ENCODE results near the gene C17orf58. TPM values are rescaled to one million over a fixed set of nuclear protein-coding genes. Genes with fewer than 3 reads are reported as not detected.

Gene C17orf58
- total and polyA plus RNA-seq, 3 donors from 2014 or later: 13.1 to 14.5 (median 13.5) TPM

- 94% methylated on average over 3 of the region's 3 CpGs for WGBS, 2 donors
- Histone ChIP-seq H3K27me3 (no peaks in the 10 kb centered on the region), H3K27ac (no peak overlapping the region), H3K36me3 (ENCODE audit: low read depth, missing control alignments) (no peaks in the 10 kb centered on the region), H3K4me1 (no peaks in the 10 kb centered on the region), H3K4me3 (no peak overlapping the region), H3K9me3 (no peaks in the 10 kb centered on the region)
- intact Hi-C loops (cut with DNase I; ENCODE audit: low total_unique reads): no loop called here
- peak in 2 of 3 experiments; percentile 23 to 28 for TF ChIP-seq CTCF (IDR thresholded peaks at IDR 0.05)
- no peak for TF ChIP-seq POLR2A (IDR thresholded peaks at IDR 0.05)
- DNase-seq: no peak
Measured at GRCh38 chr17:67942810-67943209, 53.5 kb downstream of the C17orf58 start.

Small RNA genes within 50 kb of the gene (small RNA-seq; reads per million reads assigned to genes)
- 0 reads per million in 2 donors for gene RN7SL622P

Other genes with a start within 250 kb of the C17orf58 start
- gene BPTF, start 171.0 kb downstream of the C17orf58 start, total RNA-seq: 100 to 1,000 TPM; 198 to 208 TPM
- 37.3 TPM for gene BPTF, start 171.0 kb downstream of the C17orf58 start, polyA plus RNA-seq (ENCODE audit: insufficient read depth, low read depth, low replicate concordance)
- gene KPNA2, start 39.3 kb upstream of the C17orf58 start, total RNA-seq: 100 to 1,000 TPM; 143 to 157 TPM
- 481 TPM for gene KPNA2, start 39.3 kb upstream of the C17orf58 start, polyA plus RNA-seq (ENCODE audit: insufficient read depth, low read depth, low replicate concordance)

Data from testis (tissue), 3 donors.